ENCODE measurements around the gene SLC4A2. TPM values are rescaled to one million over a fixed set of nuclear protein-coding genes. Genes with fewer than 3 reads are reported as not detected.

The SLC4A2 gene
- total and polyA plus RNA-seq, 2 experiments from 2014 or later = 167 to 188 TPM

GRCh38 chr7:151079199-151079910, 20.0 kb downstream of the SLC4A2 start:
- WGBS (ENCODE audit: low lambda C conversion rate, missing lambda C conversion rate) = 88% methylated on average over 27 of the region's 27 CpGs
- Histone ChIP-seq H3K4me2 (peak overlapping the region; percentile 96), H2AFZ (no peak overlapping the region), H3K9me3 (ENCODE audit: low read depth) (no peaks in the 10 kb centered on the region), H3K4me1 (ENCODE audit: insufficient read depth) (peaks cover 46% of the 10 kb centered on the region), H3K36me3 (replicated peaks; ENCODE audit: insufficient read depth, low read depth) (no peaks in the 10 kb centered on the region), H3K4me3 (peak overlapping the region; percentile 93), H3K27me3 (no peaks in the 10 kb centered on the region), H3K9me2 (replicated peaks; ENCODE audit: insufficient read depth) (no peaks in the 10 kb centered on the region), H3K27ac (peak overlapping the region; percentile 97), H3K79me2 (peaks cover 39% of the 10 kb centered on the region), H4K20me1 (ENCODE audit: insufficient read depth, poor library complexity, severe bottlenecking) (no peaks in the 10 kb centered on the region)
- DNase-seq (ENCODE audit: low spot score) = no peak
- TF ChIP-seq EZH2 (IDR thresholded peaks at IDR 0.05; ENCODE audit: borderline replicate concordance) (no peak), EZH2phosphoT487 (IDR thresholded peaks at IDR 0.05; ENCODE audit: low read depth, severe bottlenecking, unreplicated experiment) (no peak)
- TF ChIP-seq, protein P1, sequence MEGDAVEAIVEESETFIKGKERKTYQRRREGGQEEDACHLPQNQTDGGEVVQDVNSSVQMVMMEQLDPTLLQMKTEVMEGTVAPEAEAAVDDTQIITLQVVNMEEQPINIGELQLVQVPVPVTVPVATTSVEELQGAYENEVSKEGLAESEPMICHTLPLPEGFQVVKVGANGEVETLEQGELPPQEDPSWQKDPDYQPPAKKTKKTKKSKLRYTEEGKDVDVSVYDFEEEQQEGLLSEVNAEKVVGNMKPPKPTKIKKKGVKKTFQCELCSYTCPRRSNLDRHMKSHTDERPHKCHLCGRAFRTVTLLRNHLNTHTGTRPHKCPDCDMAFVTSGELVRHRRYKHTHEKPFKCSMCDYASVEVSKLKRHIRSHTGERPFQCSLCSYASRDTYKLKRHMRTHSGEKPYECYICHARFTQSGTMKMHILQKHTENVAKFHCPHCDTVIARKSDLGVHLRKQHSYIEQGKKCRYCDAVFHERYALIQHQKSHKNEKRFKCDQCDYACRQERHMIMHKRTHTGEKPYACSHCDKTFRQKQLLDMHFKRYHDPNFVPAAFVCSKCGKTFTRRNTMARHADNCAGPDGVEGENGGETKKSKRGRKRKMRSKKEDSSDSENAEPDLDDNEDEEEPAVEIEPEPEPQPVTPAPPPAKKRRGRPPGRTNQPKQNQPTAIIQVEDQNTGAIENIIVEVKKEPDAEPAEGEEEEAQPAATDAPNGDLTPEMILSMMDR (IDR thresholded peaks at IDR 0.05; ENCODE audit: poor library complexity) = no peak

- TF ChIP-seq EZH2phosphoT487 (IDR thresholded peaks at IDR 0.05; ENCODE audit: low read depth, severe bottlenecking, unreplicated experiment) (no peak), EZH2 (IDR thresholded peaks at IDR 0.05; ENCODE audit: borderline replicate concordance) (no peak)
- TF ChIP-seq, protein P1 (IDR thresholded peaks at IDR 0.05; ENCODE audit: poor library complexity) = no peak
- H3K4me1 ChIP-seq (ENCODE audit: insufficient read depth) = peaks cover 46% of the 10 kb centered on the region
- H2AFZ ChIP-seq = peak overlapping the region; percentile 83
- H3K36me3 ChIP-seq (replicated peaks; ENCODE audit: insufficient read depth, low read depth) = no peaks in the 10 kb centered on the region
- no peaks in the 10 kb centered on the region for H3K9me3 ChIP-seq (ENCODE audit: low read depth)
- H3K79me2 ChIP-seq = peaks cover 39% of the 10 kb centered on the region
- WGBS (ENCODE audit: low lambda C conversion rate, missing lambda C conversion rate) = 2% methylated on average over 31 of the region's 31 CpGs
- H3K27me3 ChIP-seq = no peaks in the 10 kb centered on the region
- peak overlapping the region; percentile 97 for H3K27ac ChIP-seq
- peak overlapping the region; percentile 96 for H3K4me2 ChIP-seq
- peak; percentile 56 for DNase-seq (ENCODE audit: low spot score)
- no peaks in the 10 kb centered on the region for H3K9me2 ChIP-seq (replicated peaks; ENCODE audit: insufficient read depth)
- peak overlapping the region; percentile 93 for H3K4me3 ChIP-seq
- no peaks in the 10 kb centered on the region for H4K20me1 ChIP-seq (ENCODE audit: insufficient read depth, poor library complexity, severe bottlenecking)
Observed at GRCh38 chr7:151080067-151080521, 20.7 kb downstream of the SLC4A2 start.

GRCh38 chr7:151080522-151081169, 21.3 kb downstream of the SLC4A2 start, which contains the start of gene FASTK:
Gene FASTK (minus strand): TSS chr7:151080809. CDS start chr7:151080766, 43 bp downstream.
- Histone ChIP-seq H3K27ac (peak within 1 kb of the TSS; percentile 97), H3K36me3 (replicated peaks; ENCODE audit: insufficient read depth, low read depth) (no peaks in the 10 kb centered on the region), H3K4me2 (peak within 1 kb of the TSS; percentile 96), H3K4me1 (ENCODE audit: insufficient read depth) (peaks cover 51% of the 10 kb centered on the region), H2AFZ (peak within 1 kb of the TSS; percentile 83), H3K9me3 (ENCODE audit: low read depth) (no peaks in the 10 kb centered on the region), H3K9me2 (replicated peaks; ENCODE audit: insufficient read depth) (no peaks in the 10 kb centered on the region), H3K27me3 (no peaks in the 10 kb centered on the region), H3K79me2 (peaks cover 39% of the 10 kb centered on the region), H3K4me3 (peak within 1 kb of the TSS; percentile 93), H4K20me1 (ENCODE audit: insufficient read depth, poor library complexity, severe bottlenecking) (no peaks in the 10 kb centered on the region)
- TF ChIP-seq, protein P1 (IDR thresholded peaks at IDR 0.05; ENCODE audit: poor library complexity) = no peak
- TF ChIP-seq EZH2 (IDR thresholded peaks at IDR 0.05; ENCODE audit: borderline replicate concordance) (no peak), EZH2phosphoT487 (IDR thresholded peaks at IDR 0.05; ENCODE audit: low read depth, severe bottlenecking, unreplicated experiment) (no peak)
- 3% methylated on average over 52 of the region's 66 CpGs for whole genome bisulfite sequencing (ENCODE audit: low lambda C conversion rate, missing lambda C conversion rate)
- DNase-seq (ENCODE audit: low spot score) = peak; percentile 97

All from hepatocyte (in vitro differentiated cells).